ENCODE measurements around the gene ATP6AP1.

Gene ATP6AP1

GRCh38 chrX:154430916-154431315 is 2.4 kb downstream of the ATP6AP1 start:
- no peak for DNase-seq

DNA sequence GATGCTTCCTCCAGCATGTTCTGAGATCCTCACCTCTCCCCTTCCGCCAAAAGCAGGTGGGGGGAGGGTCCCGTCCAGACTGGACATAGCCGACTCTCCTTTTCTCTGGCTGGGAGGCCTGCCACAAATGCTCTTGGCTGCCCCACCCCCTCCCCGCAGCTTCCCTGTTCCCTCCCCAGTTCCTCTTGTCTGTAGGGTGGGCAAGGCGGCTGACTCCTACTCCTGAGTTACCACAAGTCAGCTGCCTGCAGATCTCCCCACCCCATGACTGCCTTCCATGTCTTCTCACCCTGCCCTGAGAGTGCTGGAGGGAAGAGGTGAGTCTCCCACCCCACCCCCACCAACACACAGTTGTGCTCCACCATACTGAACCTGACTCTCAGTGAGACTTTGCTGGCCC is 2.9 kb downstream of the ATP6AP1 start:
- DNase-seq: no peak

- no peak for DNase-seq
Observed at GRCh38 chrX:154432210-154432609, 3.7 kb downstream of the ATP6AP1 start.

- DNase-seq: no peak
Observed at GRCh38 chrX:154433605-154434004, 5.1 kb downstream of the ATP6AP1 start.

- DNase-seq: no peak
Observed at GRCh38 chrX:154434394-154435168, 6.1 kb downstream of the ATP6AP1 start.

GRCh38 chrX:154435171-154435733 is 6.8 kb downstream of the ATP6AP1 start:
- no peak for DNase-seq

GRCh38 chrX:154436374-154436982 is 8.0 kb downstream of the ATP6AP1 start:
- peak; percentile 49 for DNase-seq

- peak; percentile 58 for DNase-seq
Observed at GRCh38 chrX:154436983-154437752, 8.7 kb downstream of the ATP6AP1 start, which contains the start of gene GDI1. TSS of gene GDI1 (plus strand) at chrX:154437154. CDS start at chrX:154437255, 101 bp downstream.

- no peak for DNase-seq
Observed at GRCh38 chrX:154437971-154438893, 9.8 kb downstream of the ATP6AP1 start.

DNA sequence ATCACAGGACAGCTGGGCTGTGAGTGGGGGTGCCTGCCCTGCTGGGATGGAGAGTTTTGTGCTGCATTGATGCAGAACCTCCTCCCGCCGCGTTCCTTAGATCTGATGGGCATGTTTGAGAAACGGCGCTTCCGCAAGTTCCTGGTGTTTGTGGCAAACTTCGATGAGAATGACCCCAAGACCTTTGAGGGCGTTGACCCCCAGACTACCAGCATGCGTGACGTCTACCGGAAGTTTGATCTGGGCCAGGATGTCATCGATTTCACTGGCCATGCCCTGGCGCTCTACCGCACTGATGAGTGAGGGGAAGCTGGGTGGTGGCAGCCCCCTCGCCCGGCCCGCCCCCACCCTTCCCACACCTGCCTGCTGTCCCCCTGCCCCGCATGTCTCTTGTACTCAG is 11.4 kb downstream of the ATP6AP1 start:
- DNase-seq: no peak

DNA sequence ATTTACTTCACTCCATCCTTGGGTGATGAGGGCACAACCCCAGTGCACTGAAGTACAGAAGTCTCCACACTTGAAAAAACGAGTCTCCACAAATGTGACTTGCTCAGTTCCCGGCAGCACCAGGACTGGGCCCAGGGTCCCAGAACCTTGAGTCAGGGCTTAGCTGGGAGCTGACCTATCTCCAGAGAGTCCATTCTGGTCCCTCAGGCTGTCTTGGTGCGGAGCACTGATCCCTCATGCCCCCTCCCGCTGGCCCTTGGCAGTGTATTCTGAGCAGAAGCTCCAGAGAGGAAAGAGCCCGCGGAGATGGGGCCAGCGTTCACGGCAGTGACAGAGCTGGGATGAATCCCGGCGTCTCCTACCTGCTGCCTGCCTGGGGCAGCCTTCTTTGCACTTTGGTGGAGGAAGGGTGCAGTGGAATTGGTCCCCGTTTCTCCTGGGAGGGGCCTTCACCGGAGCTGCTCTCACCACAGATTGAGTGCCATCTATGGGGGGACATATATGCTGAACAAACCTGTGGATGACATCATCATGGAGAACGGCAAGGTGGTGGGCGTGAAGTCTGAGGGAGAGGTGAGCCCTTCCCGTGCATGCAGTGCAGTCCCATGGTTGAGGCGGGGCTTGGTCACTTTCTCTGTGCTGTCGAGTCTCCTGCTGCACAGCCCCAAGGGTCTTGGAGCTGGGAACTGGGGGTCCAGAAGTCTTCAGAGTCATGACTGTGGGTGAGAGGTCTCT is 12.3 kb downstream of the ATP6AP1 start:
- DNase-seq: no peak

- DNase-seq: no peak
Observed at GRCh38 chrX:154441564-154441963, 13.1 kb downstream of the ATP6AP1 start.

GRCh38 chrX:154441984-154442707 is 13.7 kb downstream of the ATP6AP1 start:
- no peak for DNase-seq

GRCh38 chrX:154443479-154443910 is 15.0 kb downstream of the ATP6AP1 start:
- no peak for DNase-seq

GRCh38 chrX:154443992-154444754 is 15.7 kb downstream of the ATP6AP1 start, which contains the start of gene FAM50A:
TSS of gene FAM50A (plus strand) at chrX:154444141. CDS start at chrX:154444236, 95 bp downstream.
- peak; percentile 69 for DNase-seq

- no peak for DNase-seq
Observed at GRCh38 chrX:154444755-154445246, 16.3 kb downstream of the ATP6AP1 start.

- DNase-seq: no peak
Observed at GRCh38 chrX:154445776-154446175, 17.3 kb downstream of the ATP6AP1 start.

DNA sequence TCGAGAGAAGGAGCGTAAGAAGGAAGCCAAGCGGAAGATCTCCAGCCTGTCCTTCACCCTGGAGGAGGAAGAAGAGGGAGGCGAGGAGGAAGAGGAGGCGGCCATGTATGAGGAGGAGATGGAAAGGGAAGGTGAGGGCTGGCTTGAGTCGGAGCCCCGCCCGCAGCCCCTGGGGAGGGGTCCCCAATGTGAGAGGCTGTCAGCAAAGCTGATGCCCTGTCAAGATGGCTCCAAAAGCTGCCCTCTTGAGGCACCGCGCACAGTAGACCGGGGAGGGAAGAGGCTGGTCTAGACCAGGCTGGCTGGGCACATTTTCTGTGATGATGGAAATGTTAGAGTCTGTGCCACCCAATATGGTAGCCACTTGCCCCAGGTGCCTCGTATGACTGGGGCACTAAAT is 18.0 kb downstream of the ATP6AP1 start:
- DNase-seq: no peak

DNA sequence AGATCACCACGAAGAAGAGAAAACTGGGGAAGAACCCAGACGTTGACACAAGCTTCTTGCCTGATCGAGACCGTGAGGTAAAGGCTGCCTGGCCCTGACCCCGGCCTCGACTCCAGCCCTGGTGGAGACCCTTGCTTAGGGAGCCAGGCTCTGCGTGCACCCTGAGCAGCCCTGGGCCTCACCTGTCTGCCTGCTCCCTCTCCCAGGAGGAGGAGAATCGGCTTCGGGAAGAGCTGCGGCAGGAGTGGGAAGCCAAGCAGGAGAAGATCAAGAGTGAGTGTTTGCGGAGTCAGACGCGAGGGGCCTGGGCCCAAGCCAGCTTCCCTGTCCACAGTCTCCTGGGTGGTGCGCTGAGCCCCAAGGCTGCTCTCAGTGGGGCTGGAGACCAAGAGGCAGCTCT is 20.0 kb downstream of the ATP6AP1 start:
- no peak for DNase-seq

DNA sequence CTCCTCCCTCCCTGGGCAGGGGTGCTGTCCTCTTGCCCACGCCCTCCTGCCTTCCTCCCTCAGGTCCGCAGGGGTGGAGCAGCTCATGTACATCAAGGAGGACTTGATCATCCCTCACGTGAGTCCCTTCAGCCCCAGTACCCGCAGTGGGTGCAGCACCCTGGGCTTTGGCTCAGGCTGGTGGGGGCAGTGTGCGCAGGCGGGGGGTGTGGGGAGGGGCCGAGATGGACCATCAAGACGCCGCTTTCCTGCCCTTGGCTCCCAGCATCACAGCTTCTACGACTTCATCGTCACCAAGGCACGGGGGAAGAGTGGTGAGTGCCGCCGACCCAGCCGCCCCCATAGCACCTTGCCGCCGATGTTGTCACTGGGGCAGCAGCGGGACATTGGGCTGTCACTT is 21.1 kb downstream of the ATP6AP1 start:
- DNase-seq: no peak
